ENCODE data around the gene OR5A1.

The OR5A1 gene

DNA sequence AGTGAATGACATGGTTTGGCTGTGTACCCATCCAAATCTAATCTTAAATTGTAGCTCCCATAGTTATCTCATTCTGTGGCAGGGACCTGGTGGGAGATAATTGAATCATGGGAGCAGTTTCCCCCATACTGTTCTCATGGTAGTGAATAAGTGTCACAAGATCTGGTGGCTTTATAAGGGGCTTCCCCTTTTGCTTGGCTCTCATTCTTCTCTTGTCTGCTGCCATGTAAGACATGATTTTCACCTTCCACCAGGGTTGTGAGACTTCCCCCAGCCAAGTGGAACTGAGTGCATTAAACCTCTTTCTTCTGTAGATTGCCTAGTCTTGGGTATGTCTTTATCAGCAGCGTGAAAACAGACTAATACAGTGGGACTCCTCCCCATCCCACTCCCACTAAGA is 21.2 kb upstream of the OR5A1 start:
- POLR2A ChIA-PET: no interaction called here
- CTCF ChIA-PET: interaction anchor here (1.0 kb wide), 1 partner anchor 245 kb away, joined by 3 read pairs; no protein-coding TSS in a partner anchor
- TF ChIP-seq CTCF (IDR thresholded peaks at IDR 0.05; ENCODE audit: control extremely low read depth, extremely low read depth, low read depth, missing control alignments): no peak
- DNase-seq (ENCODE audit: extremely low spot score): no peak

- CTCF ChIA-PET: interaction anchor here (1.4 kb wide), 2 partner anchors 10 to 214 kb away, joined by 3 read pairs; partner anchors contain the start of gene OR5A2
- no peak for TF ChIP-seq CTCF (IDR thresholded peaks at IDR 0.05; ENCODE audit: control extremely low read depth, extremely low read depth, low read depth, missing control alignments)
- no peak for DNase-seq (ENCODE audit: extremely low spot score)
- POLR2A ChIA-PET: no interaction called here
Measured at GRCh38 chr11:59416613-59417012, 19.7 kb upstream of the OR5A1 start.

DNA sequence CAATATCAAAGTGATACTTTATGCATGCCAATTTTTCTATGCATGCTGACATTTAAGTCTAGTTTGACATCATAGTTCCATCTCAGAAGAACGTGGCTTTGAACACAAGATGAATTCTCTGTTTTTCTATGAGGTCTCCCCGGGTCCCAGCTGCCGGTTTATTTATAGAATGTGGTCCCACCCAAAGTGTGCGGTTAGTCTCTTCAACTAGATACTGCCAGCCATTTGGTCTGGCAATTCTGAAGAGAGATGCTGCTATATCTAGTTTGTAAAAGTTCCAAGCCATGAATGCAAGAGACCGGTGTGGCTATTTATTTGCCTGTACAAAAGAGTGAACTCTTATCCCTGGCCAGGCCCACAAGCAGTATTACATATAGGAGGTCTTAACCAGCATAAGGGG is 19.2 kb upstream of the OR5A1 start:
- TF ChIP-seq CTCF (IDR thresholded peaks at IDR 0.05; ENCODE audit: control extremely low read depth, extremely low read depth, low read depth, missing control alignments): no peak
- ChIA-PET POLR2A (no interaction called here), CTCF (interaction anchor here (1.2 to 1.6 kb wide), 6 partner anchors 9 to 281 kb away, joined by 3 to 4 read pairs (median 3); partner anchors contain the start of gene OR5A2)
- DNase-seq (ENCODE audit: extremely low spot score): no peak

- ChIA-PET CTCF (interaction anchor here (1.1 to 1.7 kb wide), 6 partner anchors 11 to 360 kb away, joined by 3 to 6 read pairs (median 4); no protein-coding TSS in a partner anchor), POLR2A (no interaction called here)
- no peak for DNase-seq (ENCODE audit: extremely low spot score)
- TF ChIP-seq CTCF (IDR thresholded peaks at IDR 0.05; ENCODE audit: control extremely low read depth, extremely low read depth, low read depth, missing control alignments): no peak
Measured at GRCh38 chr11:59418156-59418555, 18.1 kb upstream of the OR5A1 start.

DNA sequence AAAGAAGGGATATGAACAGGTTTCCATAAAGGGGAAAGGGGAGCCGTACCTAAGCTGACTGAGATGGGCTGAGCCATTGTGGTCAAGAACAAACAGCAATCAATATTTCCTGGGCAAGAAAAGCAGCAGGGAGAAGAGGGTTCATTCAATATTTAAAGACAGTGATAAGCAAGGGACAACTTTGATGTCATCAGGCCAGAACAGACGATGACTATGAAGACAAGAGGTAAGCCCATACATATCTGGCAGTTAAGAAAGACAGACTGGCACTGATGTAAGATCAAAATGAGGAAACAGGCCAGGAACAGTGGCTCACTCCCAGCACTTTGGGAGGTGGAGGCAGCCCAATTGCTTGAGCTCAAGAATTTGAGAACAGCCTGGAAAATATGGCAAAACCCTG is 12.4 kb upstream of the OR5A1 start:
- CTCF ChIA-PET: interaction anchor here (1.3 to 1.7 kb wide), 3 partner anchors 251 to 252 kb away, joined by 3 to 8 read pairs (median 4); partner anchors contain the start of gene DTX4
- TF ChIP-seq CTCF (IDR thresholded peaks at IDR 0.05; ENCODE audit: control extremely low read depth, extremely low read depth, low read depth, missing control alignments): no peak
- POLR2A ChIA-PET: no interaction called here
- DNase-seq (ENCODE audit: extremely low spot score): no peak

GRCh38 chr11:59425131-59425530 is 11.1 kb upstream of the OR5A1 start:
- DNase-seq (ENCODE audit: extremely low spot score): no peak
- no peak for TF ChIP-seq CTCF (IDR thresholded peaks at IDR 0.05; ENCODE audit: control extremely low read depth, extremely low read depth, low read depth, missing control alignments)
- ChIA-PET CTCF (interaction anchor here (0.9 to 1.7 kb wide), 2 partner anchors 8 to 254 kb away, joined by 3 to 8 read pairs; partner anchors contain the start of gene DTX4), POLR2A (no interaction called here)

Data from GM10248 (cell line).